Trophoblast cell (in vitro differentiated cells and primary cell): ENCODE results near the gene RGS14.

Experiments used
- DNase-seq, 2 donors: peaks; one replicate each; pipeline ENCODE4 v3.0.0-alpha.2; 2016
- H2AFZ ChIP-seq: 2 replicates; pipeline ENCODE4 v1.6.1; 2013; ENCODE audit warnings: low read length, moderate library complexity, mild to moderate bottlenecking; ENCODE audit not compliant: insufficient read depth, poor library complexity
- H2AK5ac ChIP-seq: 2 replicates; pipeline ENCODE4 v1.6.1; 2013; ENCODE audit warnings: mild to moderate bottlenecking, low read length
- H2BK120ac ChIP-seq: 2 replicates; pipeline ENCODE4 v1.6.1; 2013; ENCODE audit warnings: low read length, mild to moderate bottlenecking, moderate library complexity; ENCODE audit not compliant: insufficient read depth, poor library complexity
- H2BK12ac ChIP-seq: 2 replicates; pipeline ENCODE4 v1.6.1; 2013; ENCODE audit warnings: mild to moderate bottlenecking, low read length, moderate library complexity
- H2BK5ac ChIP-seq: 2 replicates; pipeline ENCODE4 v1.6.1; 2013; ENCODE audit warnings: low read length, low read depth, moderate library complexity, mild to moderate bottlenecking; ENCODE audit not compliant: poor library complexity
- H3K14ac ChIP-seq: 2 replicates; pipeline ENCODE4 v1.6.1; 2013; ENCODE audit warnings: mild to moderate bottlenecking, low read length
- H3K18ac ChIP-seq: 2 replicates; pipeline ENCODE4 v1.6.1; 2013; ENCODE audit warnings: mild to moderate bottlenecking, low read length
- H3K23ac ChIP-seq: 2 replicates; pipeline ENCODE4 v1.6.1; 2013; ENCODE audit warnings: low read length
- H3K27ac ChIP-seq: 2 replicates; pipeline ENCODE4 v1.5.1; 2013; ENCODE audit warnings: low read depth, mild to moderate bottlenecking, inconsistent platforms, low read length, moderate library complexity
- H3K27me3 ChIP-seq: 2 replicates; pipeline ENCODE4 v1.6.1; 2013; ENCODE audit warnings: inconsistent platforms, mild to moderate bottlenecking, low read length, moderate library complexity; ENCODE audit not compliant: insufficient read depth
- H3K36me3 ChIP-seq, 2 experiments: 1 replicate in 1 of 2; 2 replicates in 1 of 2; pipeline ENCODE4 v1.6.1; 2013; ENCODE audit warnings: low read length in 2 of 2, mild to moderate bottlenecking in 2 of 2, moderate library complexity in 1 of 2; ENCODE audit not compliant: insufficient read depth in 2 of 2, control insufficient read depth in 1 of 2
- H3K4ac ChIP-seq: 2 replicates; pipeline ENCODE4 v1.6.1; 2013; ENCODE audit warnings: low read depth, mild to moderate bottlenecking, low read length, moderate library complexity
- H3K4me1 ChIP-seq, 2 experiments: 1 replicate in 1 of 2; 2 replicates in 1 of 2; pipeline ENCODE4 v1.6.1; 2013; ENCODE audit warnings: low read length in 2 of 2, mild to moderate bottlenecking in 2 of 2, moderate library complexity in 1 of 2; ENCODE audit not compliant: insufficient read depth in 2 of 2, control insufficient read depth in 1 of 2
- H3K4me2 ChIP-seq: 2 replicates; pipeline ENCODE4 v1.6.1; 2013; ENCODE audit warnings: inconsistent platforms, mild to moderate bottlenecking, low read length, moderate library complexity
- H3K4me3 ChIP-seq: 2 replicates; pipeline ENCODE4 v1.5.1; 2013; ENCODE audit warnings: mild to moderate bottlenecking, low read depth, low read length, inconsistent platforms
- H3K79me1 ChIP-seq: one replicate; pipeline ENCODE4 v1.6.1; 2013; ENCODE audit warnings: low read length
- H3K79me2 ChIP-seq: 2 replicates; pipeline ENCODE4 v1.6.1; 2013; ENCODE audit warnings: low read length, mild to moderate bottlenecking; ENCODE audit not compliant: control insufficient read depth, insufficient read depth, poor library complexity
- H3K9ac ChIP-seq: 2 replicates; pipeline ENCODE4 v1.6.1; 2013; ENCODE audit warnings: mild to moderate bottlenecking, low read length
- H3K9me3 ChIP-seq: 2 replicates; pipeline ENCODE4 v1.6.1; 2013; ENCODE audit warnings: low read depth, mild to moderate bottlenecking, control low read depth, inconsistent platforms, low read length; ENCODE audit not compliant: insufficient read depth
- H4K12ac ChIP-seq: 2 replicates; pipeline ENCODE4 v1.6.1; 2013; ENCODE audit warnings: low read depth, mild to moderate bottlenecking, low read length, moderate library complexity
- H4K8ac ChIP-seq: 2 replicates; pipeline ENCODE4 v1.6.1; 2013; ENCODE audit warnings: low read depth, mild to moderate bottlenecking, low read length, moderate library complexity
- H4K91ac ChIP-seq: one replicate; pipeline ENCODE4 v1.6.1; 2013; ENCODE audit warnings: low read depth, mild to moderate bottlenecking, low read length, moderate library complexity
- WGBS: extraction: QIAGEN DNeasy Blood & Tissue Kit; methylation state at CpG from one replicate; pipeline ENCODE4 v1.1.7; 2013; ENCODE audit warnings: missing lambda C conversion rate; ENCODE audit not compliant: insufficient read length, insufficient coverage; ENCODE audit errors: extremely low coverage; 5-methylcytosine and 5-hydroxymethylcytosine counted together

RGS14 gene

GRCh38 chr5:177317959-177318377 is 39.8 kb upstream of the RGS14 start:
- peaks cover under 1% of the 10 kb centered on the region in 2 experiments for H3K4me1 ChIP-seq
- peaks cover 2% of the 10 kb centered on the region for H3K9me3 ChIP-seq
- no peak overlapping the region for H3K9ac ChIP-seq
- H2BK120ac ChIP-seq: no peak overlapping the region
- H4K8ac ChIP-seq: no peak overlapping the region
- H3K27me3 ChIP-seq: no peaks in the 10 kb centered on the region
- H2BK5ac ChIP-seq: no peak overlapping the region
- no peak overlapping the region for H3K4ac ChIP-seq
- H3K4me3 ChIP-seq: no peak overlapping the region
- no peak overlapping the region for H3K18ac ChIP-seq
- H3K79me2 ChIP-seq: no peaks in the 10 kb centered on the region
- no peak overlapping the region for H2AK5ac ChIP-seq
- no peak overlapping the region for H4K91ac ChIP-seq
- H3K14ac ChIP-seq: no peak overlapping the region
- WGBS: no CpG with 5 or more reads among the region's 7 CpGs
- H3K79me1 ChIP-seq: no peaks in the 10 kb centered on the region
- no peak overlapping the region for H2BK12ac ChIP-seq
- H3K23ac ChIP-seq: no peak overlapping the region
- H3K4me2 ChIP-seq: no peak overlapping the region
- no peak overlapping the region for H2AFZ ChIP-seq
- peaks cover 2 to 8% of the 10 kb centered on the region in 2 experiments for H3K36me3 ChIP-seq
- H4K12ac ChIP-seq: no peak overlapping the region
- DNase-seq: peak; percentile 81 to 97
- H3K27ac ChIP-seq: no peak overlapping the region

GRCh38 chr5:177319913-177320588 is 37.7 kb upstream of the RGS14 start:
- no peak overlapping the region for H3K27ac ChIP-seq
- no peaks in the 10 kb centered on the region for H3K79me2 ChIP-seq
- H3K79me1 ChIP-seq: no peaks in the 10 kb centered on the region

GRCh38 chr5:177320879-177321278 is 36.8 kb upstream of the RGS14 start:
- H2AFZ ChIP-seq: no peak overlapping the region
- no peak overlapping the region for H3K4me2 ChIP-seq
- H2BK5ac ChIP-seq: no peak overlapping the region
- no peak overlapping the region for H4K91ac ChIP-seq
- peaks cover 2% of the 10 kb centered on the region for H3K9me3 ChIP-seq
- peaks cover 2 to 5% of the 10 kb centered on the region in 2 experiments for H3K4me1 ChIP-seq
- H3K36me3 ChIP-seq: peaks cover 2 to 8% of the 10 kb centered on the region in 2 experiments
- H3K4ac ChIP-seq: no peak overlapping the region
- no peak overlapping the region for H2BK120ac ChIP-seq
- no peak overlapping the region for H4K8ac ChIP-seq
- H3K4me3 ChIP-seq: no peak overlapping the region
- WGBS: no CpG with 5 or more reads among the region's 7 CpGs
- no peak for DNase-seq
- no peak overlapping the region for H3K27ac ChIP-seq
- no peak overlapping the region for H3K23ac ChIP-seq
- no peak overlapping the region for H2AK5ac ChIP-seq
- H3K9ac ChIP-seq: no peak overlapping the region
- no peak overlapping the region for H3K18ac ChIP-seq
- no peak overlapping the region for H2BK12ac ChIP-seq
- H3K14ac ChIP-seq: no peak overlapping the region
- H3K79me2 ChIP-seq: no peaks in the 10 kb centered on the region
- no peaks in the 10 kb centered on the region for H3K27me3 ChIP-seq
- no peaks in the 10 kb centered on the region for H3K79me1 ChIP-seq
- H4K12ac ChIP-seq: no peak overlapping the region

More at GRCh38 chr5:177319913-177320588, 37.7 kb upstream of the RGS14 start:
- Histone ChIP-seq H3K4me2 (no peak overlapping the region), H3K9ac (no peak overlapping the region), H3K18ac (no peak overlapping the region), H3K9me3 (peaks cover 2% of the 10 kb centered on the region), H2BK120ac (no peak overlapping the region), H4K91ac (no peak overlapping the region), H3K4me3 (no peak overlapping the region), H3K14ac (no peak overlapping the region), H4K8ac (no peak overlapping the region), H2AK5ac (no peak overlapping the region), H4K12ac (no peak overlapping the region), H2BK5ac (no peak overlapping the region), H2BK12ac (no peak overlapping the region), H3K4me1 (no peaks in the 10 kb centered on the region), H3K36me3 (peaks cover 2 to 8% of the 10 kb centered on the region in 2 experiments), H3K23ac (no peak overlapping the region), H2AFZ (no peak overlapping the region), H3K4ac (no peak overlapping the region), H3K27me3 (no peaks in the 10 kb centered on the region)
- WGBS: no CpG with 5 or more reads among the region's 14 CpGs
- no peak for DNase-seq

- Histone ChIP-seq H2AK5ac (no peak overlapping the region), H3K36me3 (peaks cover 8 to 16% of the 10 kb centered on the region in 2 experiments), H3K18ac (no peak overlapping the region), H3K4ac (no peak overlapping the region), H3K9ac (no peak overlapping the region), H3K4me1 (peaks cover 2 to 10% of the 10 kb centered on the region in 2 experiments), H2BK120ac (no peak overlapping the region), H2BK12ac (no peak overlapping the region), H3K27me3 (no peaks in the 10 kb centered on the region), H3K79me1 (peaks cover 7% of the 10 kb centered on the region), H4K91ac (no peak overlapping the region), H3K4me3 (no peak overlapping the region), H2AFZ (no peak overlapping the region), H3K27ac (no peak overlapping the region), H3K23ac (no peak overlapping the region), H2BK5ac (no peak overlapping the region), H3K14ac (no peak overlapping the region), H4K8ac (no peak overlapping the region), H3K9me3 (no peaks in the 10 kb centered on the region), H4K12ac (no peak overlapping the region), H3K4me2 (no peak overlapping the region), H3K79me2 (no peaks in the 10 kb centered on the region)
- WGBS: no CpG with 5 or more reads among the region's 1 CpG
- peak; percentile 47 to 84 for DNase-seq
Measured at GRCh38 chr5:177325868-177326381, 31.8 kb upstream of the RGS14 start.
